ENCODE results near the gene RRP8. TPM values are rescaled to one million over a fixed set of nuclear protein-coding genes. Genes with fewer than 3 reads are reported as not detected.

Gene RRP8
- total and polyA plus RNA-seq, 3 donors from 2014 or later: 17.5 to 29.6 (median 18.5) TPM

GRCh38 chr11:6646071-6646470 lies 42.7 kb upstream of the RRP8 start:
- H3K36me3 ChIP-seq (ENCODE audit: low read depth, missing control alignments): no peaks in the 10 kb centered on the region
- no peak for DNase-seq
- H3K4me3 ChIP-seq: no peak overlapping the region
- TF ChIP-seq POLR2A (IDR thresholded peaks at IDR 0.05) (no peak), CTCF (IDR thresholded peaks at IDR 0.05) (no peak)
- WGBS, 2 donors: 43 to 65% methylated on average over 12 of the region's 12 CpGs
- intact Hi-C loops (cut with DNase I; ENCODE audit: low total_unique reads): no loop called here
- H3K4me1 ChIP-seq: no peaks in the 10 kb centered on the region
- H3K9me3 ChIP-seq: no peaks in the 10 kb centered on the region
- no peak overlapping the region for H3K27ac ChIP-seq
- no peaks in the 10 kb centered on the region for H3K27me3 ChIP-seq

GRCh38 chr11:6642957-6643356 lies 39.5 kb upstream of the RRP8 start:
- no peaks in the 10 kb centered on the region for H3K27me3 ChIP-seq
- DNase-seq: no peak
- H3K9me3 ChIP-seq: no peaks in the 10 kb centered on the region
- no peaks in the 10 kb centered on the region for H3K36me3 ChIP-seq (ENCODE audit: low read depth, missing control alignments)
- no peaks in the 10 kb centered on the region for H3K4me1 ChIP-seq
- no peak overlapping the region for H3K4me3 ChIP-seq
- 89 to 94% methylated on average over 7 of the region's 7 CpGs for whole genome bisulfite sequencing, 2 donors
- intact Hi-C loops (cut with DNase I; ENCODE audit: low total_unique reads): no loop called here
- no peak for TF ChIP-seq POLR2A (IDR thresholded peaks at IDR 0.05)
- no peak for TF ChIP-seq CTCF (IDR thresholded peaks at IDR 0.05)
- no peak overlapping the region for H3K27ac ChIP-seq

GRCh38 chr11:6640985-6641701 lies 37.7 kb upstream of the RRP8 start:
- Histone ChIP-seq H3K27ac (no peak overlapping the region), H3K4me1 (no peaks in the 10 kb centered on the region), H3K36me3 (ENCODE audit: low read depth, missing control alignments) (no peaks in the 10 kb centered on the region), H3K9me3 (no peaks in the 10 kb centered on the region), H3K27me3 (no peaks in the 10 kb centered on the region), H3K4me3 (no peak overlapping the region)
- TF ChIP-seq CTCF (IDR thresholded peaks at IDR 0.05) (no peak), POLR2A (IDR thresholded peaks at IDR 0.05) (no peak)
- intact Hi-C loops (cut with DNase I; ENCODE audit: low total_unique reads): no loop called here
- 97% methylated on average over 26 of the region's 26 CpGs; no CpG with 5 or more reads in 1 of the 2 donors for WGBS, 2 donors
- DNase-seq: no peak

- Histone ChIP-seq H3K27ac (no peak overlapping the region), H3K36me3 (ENCODE audit: low read depth, missing control alignments) (no peaks in the 10 kb centered on the region), H3K4me3 (no peak overlapping the region), H3K9me3 (no peaks in the 10 kb centered on the region), H3K4me1 (peaks cover 5% of the 10 kb centered on the region), H3K27me3 (no peaks in the 10 kb centered on the region)
- no peak for DNase-seq
- intact Hi-C loops (cut with DNase I; ENCODE audit: low total_unique reads): no loop called here
- TF ChIP-seq POLR2A (IDR thresholded peaks at IDR 0.05) (no peak), CTCF (IDR thresholded peaks at IDR 0.05) (no peak)
- WGBS, 2 donors: 96 to 98% methylated on average over 31 to 36 of the region's 36 CpGs
Measured at GRCh38 chr11:6640036-6640984, 36.9 kb upstream of the RRP8 start.
